NCI-H2029 (cell line): ENCODE data around the gene PIPOX.

Source experiments
- DNase-seq: peaks from one replicate; lab custom pipeline; 2025; lab: John Stamatoyannopoulos, UW

PIPOX gene

GRCh38 chr17:29042679-29043538 lies at the start of gene PIPOX:
Gene PIPOX (plus strand): TSS chr17:29043141. CDS start chr17:29043226, 85 bp downstream.
- peak; percentile 64 for DNase-seq

- DNase-seq, result no peak
These were observed 49.1 kb upstream of the PIPOX start for GRCh38 chr17:28993645-28994426.

DNA sequence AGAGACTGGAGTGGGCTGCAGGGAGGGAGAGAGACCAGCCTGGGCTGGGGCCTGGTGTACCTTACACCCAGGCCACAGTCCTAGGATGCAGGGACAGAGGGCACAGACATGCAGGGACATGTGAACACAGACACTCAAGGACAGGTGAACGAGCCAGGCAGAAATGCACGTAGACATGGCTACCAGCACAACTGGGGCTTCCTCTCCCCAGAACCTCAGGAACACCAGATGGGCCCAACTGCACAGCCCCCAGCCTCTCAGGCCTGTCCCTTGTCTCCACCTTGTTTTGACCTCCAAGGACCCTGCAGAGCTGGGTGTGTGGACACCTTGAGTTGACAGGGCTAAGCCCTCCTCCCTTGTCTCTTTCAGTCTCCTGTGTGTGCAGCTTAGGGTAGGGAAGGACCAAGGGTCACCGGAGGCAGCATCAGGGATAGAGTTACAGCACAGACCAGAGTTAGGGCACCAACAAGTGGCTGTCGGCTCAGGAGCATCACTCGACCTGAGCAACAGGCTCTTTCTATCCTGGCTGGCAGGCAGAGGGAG lies 46.3 kb upstream of the PIPOX start:
- DNase-seq, result no peak

DNA sequence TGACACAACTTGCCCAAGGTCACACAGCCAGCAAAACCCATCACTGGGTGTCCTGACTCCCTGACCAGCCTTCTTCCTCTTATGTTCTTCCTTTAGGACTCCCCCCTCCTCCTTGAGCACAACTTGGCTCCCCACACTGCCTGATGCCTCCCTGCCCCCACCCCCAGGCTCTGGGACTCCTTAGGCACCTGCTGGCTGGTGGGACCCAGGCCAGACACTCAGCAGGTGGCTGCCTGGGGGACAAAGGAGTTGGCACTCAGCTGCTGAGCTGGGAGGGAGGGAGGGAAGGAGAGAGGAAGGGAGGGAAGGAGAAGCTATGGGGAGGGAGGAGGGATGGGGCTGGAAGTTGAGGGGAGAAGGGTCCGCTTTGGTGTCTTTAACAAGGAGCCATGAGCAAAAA lies 45.1 kb upstream of the PIPOX start:
- peak; percentile 84 for DNase-seq

DNA sequence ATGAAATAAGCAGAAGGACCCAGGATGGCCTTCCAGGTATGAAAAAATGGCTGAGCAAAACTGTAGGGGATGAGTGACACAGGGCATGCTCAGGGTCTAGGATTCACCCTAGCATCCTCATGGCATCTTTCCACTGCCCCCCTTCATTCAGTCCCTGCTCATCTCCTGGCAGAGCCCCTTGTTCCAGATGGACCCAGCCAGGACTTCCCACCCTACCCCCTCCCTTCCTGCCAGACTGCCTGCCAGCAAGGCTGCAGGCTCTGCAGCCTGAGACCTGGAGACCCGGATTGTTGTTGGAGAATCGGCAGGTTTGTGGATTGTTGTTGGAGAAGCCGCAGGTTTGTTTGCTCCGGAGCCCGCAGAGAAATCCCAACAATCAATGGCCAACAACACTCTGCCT lies 43.7 kb upstream of the PIPOX start:
- no peak for DNase-seq

DNA sequence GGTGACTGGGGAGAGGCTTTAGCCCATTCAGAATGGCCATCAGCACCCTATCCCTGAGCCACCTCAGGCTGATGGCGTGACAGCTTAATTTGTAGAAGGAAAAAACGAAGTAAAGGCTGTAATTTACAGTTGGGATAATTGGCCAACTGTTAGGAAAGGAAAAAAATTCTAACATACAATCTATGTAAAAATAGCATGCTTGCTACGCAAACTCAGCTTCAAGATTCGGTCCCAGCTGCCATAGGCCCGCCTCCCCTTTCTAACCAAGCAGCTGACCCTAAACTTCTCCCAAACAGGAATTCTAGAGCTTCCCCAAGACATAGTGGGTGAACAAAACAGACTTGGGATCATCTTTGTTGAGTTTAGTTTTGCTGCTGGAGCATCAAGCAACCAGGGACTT lies 42.0 kb upstream of the PIPOX start:
- DNase-seq, result no peak

- no peak for DNase-seq
These were observed 40.1 kb upstream of the PIPOX start for GRCh38 chr17:29002811-29003210.

DNA sequence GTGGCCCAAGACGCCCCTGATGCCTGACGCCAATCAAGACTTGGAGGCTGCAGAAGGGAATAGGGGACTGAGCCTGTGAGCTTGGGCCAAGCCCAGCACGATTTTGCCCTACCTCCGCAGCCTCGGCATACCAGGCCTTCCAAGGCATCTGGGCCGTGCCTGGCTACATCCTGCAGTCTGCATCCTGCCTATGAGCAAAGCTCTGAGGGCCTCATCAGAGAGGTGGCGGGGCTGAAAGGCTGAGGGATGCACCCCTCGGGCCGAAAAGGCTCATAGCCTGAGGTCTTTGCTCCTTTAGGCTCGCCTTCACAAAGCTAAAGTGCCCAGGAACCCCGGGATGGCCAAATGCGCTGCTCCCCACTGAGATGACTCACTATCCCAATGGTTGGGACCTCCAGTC lies 39.7 kb upstream of the PIPOX start:
- no peak for DNase-seq

DNA sequence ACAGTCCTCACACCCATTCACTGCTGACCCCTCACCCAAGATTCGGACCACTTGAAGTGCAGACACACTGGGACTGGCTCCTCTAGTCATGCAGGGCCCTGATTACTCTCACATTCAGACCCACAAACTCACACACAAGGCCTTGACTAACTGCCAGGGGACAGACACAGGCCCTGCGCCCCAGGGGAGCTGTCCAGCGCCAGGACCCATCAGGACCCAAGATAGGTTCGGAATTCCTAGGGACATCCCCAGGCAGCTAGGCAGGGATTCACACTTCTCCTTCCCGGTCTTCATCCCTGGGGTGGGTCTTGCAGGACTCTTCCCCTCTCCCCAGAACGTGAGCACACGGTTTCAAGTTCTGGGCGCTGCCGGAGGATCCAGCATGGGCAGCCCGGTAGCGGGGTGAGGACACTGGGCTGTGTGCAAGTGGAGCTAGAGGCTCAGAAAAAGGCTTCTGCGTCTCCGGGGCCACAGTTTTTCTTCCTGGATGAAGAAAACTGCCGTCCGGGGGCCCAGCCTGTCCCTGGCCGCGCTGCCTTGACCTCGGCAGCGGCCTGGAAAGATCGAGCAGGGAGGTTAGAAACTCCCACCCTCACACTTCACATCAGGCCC lies 38.8 kb upstream of the PIPOX start:
- DNase-seq, result no peak

DNA sequence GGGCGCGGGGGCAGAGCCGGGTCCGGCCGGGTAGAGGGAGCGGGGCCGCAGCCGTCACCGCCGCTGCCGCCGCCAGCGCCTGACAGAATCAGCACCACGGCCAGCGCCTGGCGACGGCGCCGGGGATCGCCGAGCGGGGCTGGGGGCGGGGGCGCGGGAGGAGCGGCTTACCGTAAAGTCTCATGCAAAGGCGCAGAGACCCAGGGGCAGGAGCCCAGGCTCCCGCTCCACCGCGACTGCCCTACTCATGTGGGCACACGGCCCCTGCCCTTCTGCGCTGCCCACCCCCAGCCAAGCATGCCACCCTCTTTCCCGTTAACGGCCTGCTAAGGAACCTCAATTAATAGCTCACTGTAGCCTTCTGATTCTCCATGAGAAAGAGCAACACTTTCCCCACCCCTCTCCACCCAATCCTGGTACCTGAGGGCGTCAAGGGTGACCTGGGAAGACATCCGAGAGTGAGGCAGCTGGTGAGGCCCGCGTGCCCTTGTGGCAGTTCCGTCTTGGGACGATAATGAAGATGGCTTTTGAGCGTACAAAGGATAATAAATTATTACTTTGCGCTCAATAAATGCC lies 36.9 kb upstream of the PIPOX start, which contains the start of gene SEZ6:
SEZ6 (minus strand) TSS at position 98 of the 576 bp plus-strand sequence. CDS start 164 bp downstream, outside the sequence.
- no peak for DNase-seq

GRCh38 chr17:29007456-29007855 lies 35.5 kb upstream of the PIPOX start:
- DNase-seq, result no peak

- DNase-seq, result no peak
These were observed 35.0 kb upstream of the PIPOX start for GRCh38 chr17:29007860-29008455.

GRCh38 chr17:29008591-29008990 lies 34.4 kb upstream of the PIPOX start:
- DNase-seq, result no peak

GRCh38 chr17:29010129-29010528 lies 32.8 kb upstream of the PIPOX start:
- no peak for DNase-seq

DNA sequence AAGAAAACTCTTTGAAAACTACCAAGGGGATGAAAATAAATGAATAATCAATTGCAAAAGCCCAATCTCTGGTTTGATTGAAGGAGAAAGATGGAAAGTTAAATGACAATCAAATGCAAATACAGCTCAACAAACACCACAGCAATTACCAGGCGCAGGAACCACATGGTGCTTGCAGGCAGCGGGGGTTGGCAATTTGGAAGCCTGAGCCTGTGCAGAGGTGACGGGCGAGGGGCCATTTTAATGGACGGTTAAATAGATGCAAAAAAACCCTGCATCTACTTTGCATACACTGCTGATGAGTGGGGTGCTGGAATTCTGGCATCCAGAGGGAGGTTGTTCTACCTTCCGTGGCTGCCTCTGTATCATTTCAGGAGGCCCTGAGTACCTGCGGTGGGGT lies 32.4 kb upstream of the PIPOX start:
- no peak for DNase-seq

DNA sequence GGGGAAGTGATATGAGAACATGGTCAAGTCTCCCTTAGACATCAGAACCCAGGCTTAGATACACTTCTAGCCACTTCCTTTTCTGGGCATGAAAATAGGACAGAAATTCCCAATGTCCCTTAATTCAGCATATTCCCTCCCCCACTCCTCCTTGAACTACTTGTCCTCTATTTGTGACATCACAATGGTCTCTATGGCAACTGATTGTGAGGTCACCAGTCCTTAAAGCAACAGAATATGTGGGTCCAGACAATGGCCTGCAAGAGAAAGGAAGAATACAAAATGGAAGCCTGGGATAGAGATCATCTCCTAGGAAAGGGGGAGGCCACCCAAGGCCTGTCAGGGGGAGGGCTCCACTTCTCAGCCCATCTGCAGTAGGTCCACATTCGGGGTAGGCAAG lies 30.4 kb upstream of the PIPOX start:
- DNase-seq, result no peak

GRCh38 chr17:29014716-29015115 lies 28.2 kb upstream of the PIPOX start:
- DNase-seq, result no peak

- DNase-seq, result no peak
These were observed 26.4 kb upstream of the PIPOX start for GRCh38 chr17:29016345-29017210.

GRCh38 chr17:29018788-29019474 lies 24.0 kb upstream of the PIPOX start:
- DNase-seq, result no peak
